NCI-H2081 treated with DMSO at 0.1 percent for 48 hours (cell line): ENCODE measurements around the gene TTBK2.

Experiments used
- DNase-seq: peaks from one replicate; lab custom pipeline; 2025; lab: John Stamatoyannopoulos, UW

The TTBK2 gene

DNA sequence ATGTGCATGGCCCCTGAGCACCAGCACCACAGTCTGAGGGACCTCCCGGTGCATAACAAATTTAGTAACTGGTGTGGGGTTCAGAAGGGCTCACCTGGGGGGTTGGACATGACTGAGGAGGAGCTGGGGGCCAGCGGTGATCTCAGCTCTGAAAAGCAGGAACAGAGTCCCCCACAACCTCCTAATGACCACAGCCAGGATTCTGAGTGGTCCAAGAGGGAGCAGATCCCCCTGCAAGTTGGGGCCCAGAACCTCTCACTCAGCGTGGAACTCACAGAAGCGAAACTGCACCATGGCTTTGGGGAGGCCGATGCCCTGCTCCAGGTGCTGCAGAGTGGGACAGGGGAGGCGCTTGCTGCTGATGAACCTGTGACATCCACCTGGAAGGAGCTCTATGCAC is 226.6 kb downstream of the TTBK2 start:
- DNase-seq = no peak

- no peak for DNase-seq
Observed at GRCh38 chr15:42693496-42693895, 227.1 kb downstream of the TTBK2 start.

DNA sequence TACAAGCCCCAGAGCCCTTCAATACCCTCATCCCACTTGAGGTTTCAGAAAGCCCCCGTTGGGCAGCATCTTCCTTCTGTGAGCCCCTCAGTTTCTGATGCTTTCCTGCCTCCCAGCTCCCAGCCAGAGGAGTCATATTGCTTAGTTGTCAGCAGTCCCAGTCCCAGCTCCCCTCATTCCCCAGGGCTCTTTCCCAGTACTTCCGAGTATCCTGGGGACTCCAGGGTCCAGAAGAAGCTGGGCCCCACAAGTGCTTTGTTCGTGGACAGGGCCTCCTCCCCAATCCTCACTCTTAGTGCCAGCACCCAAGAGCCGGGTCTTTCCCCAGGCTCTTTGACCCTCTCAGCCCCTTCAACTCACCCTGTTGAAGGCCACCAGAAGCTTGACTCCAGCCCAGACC is 227.6 kb downstream of the TTBK2 start:
- no peak for DNase-seq

- DNase-seq = no peak
Observed at GRCh38 chr15:42692536-42692935, 228.0 kb downstream of the TTBK2 start.

GRCh38 chr15:42691770-42692169 is 228.8 kb downstream of the TTBK2 start:
- DNase-seq = no peak

GRCh38 chr15:42691308-42691707 is 229.3 kb downstream of the TTBK2 start:
- no peak for DNase-seq
